HFFc6 (cell line): ENCODE results near the gene RFXANK. TPM values are rescaled to one million over a fixed set of nuclear protein-coding genes. Genes with fewer than 3 reads are reported as not detected.

Experiments
- DNase-seq: peaks from one replicate; pipeline ENCODE4 v3.0.0-alpha.2; 2018
- H3K27ac Mint-ChIP-seq: 2 replicates; pipeline ENCODE4 v1.8.0; 2020; ENCODE audit warnings: mild to moderate bottlenecking, mixed read lengths
- H3K27me3 Mint-ChIP-seq: 2 replicates; pipeline ENCODE4 v1.8.0; 2021; ENCODE audit warnings: mild to moderate bottlenecking, moderate library complexity, mixed read lengths; ENCODE audit not compliant: insufficient read depth
- H3K36me3 Mint-ChIP-seq: 2 replicates; pipeline ENCODE4 v1.8.0; 2021; ENCODE audit warnings: low read depth, mixed read lengths
- H3K4me1 Mint-ChIP-seq: 2 replicates; pipeline ENCODE4 v1.8.0; 2020; ENCODE audit warnings: low read depth, mixed read lengths
- H3K4me3 Mint-ChIP-seq: 2 replicates; pipeline ENCODE4 v1.8.0; 2020; ENCODE audit warnings: mild to moderate bottlenecking, moderate library complexity, mixed read lengths
- H3K9me3 Mint-ChIP-seq: 2 replicates; pipeline ENCODE4 v1.8.0; 2020; ENCODE audit warnings: mild to moderate bottlenecking, mixed read lengths
- CTCF ChIP-seq: fragments of 200-600 bp; sonication (generic); IDR thresholded peaks from 2 replicates; pipeline ENCODE4 v1.5.0; 2021; ENCODE audit warnings: antibody characterized with exemption, mild to moderate bottlenecking
- total RNA-seq, 6 experiments: library from RNA; stranded (reverse); fragmentation: NEBNext Ultra II Directional; extraction: Animal tissue kit (Norgen Biotek cat#: 25700); gene quantifications; 2 replicates in 1 of 6; 3 replicates in 5 of 6; pipeline ENCODE4 v1.2.3, GENCODE V29; 2021

The RFXANK gene
- total RNA-seq, 6 experiments from 2014 or later, result 63.7 to 84.6 (median 75.7) TPM

DNA sequence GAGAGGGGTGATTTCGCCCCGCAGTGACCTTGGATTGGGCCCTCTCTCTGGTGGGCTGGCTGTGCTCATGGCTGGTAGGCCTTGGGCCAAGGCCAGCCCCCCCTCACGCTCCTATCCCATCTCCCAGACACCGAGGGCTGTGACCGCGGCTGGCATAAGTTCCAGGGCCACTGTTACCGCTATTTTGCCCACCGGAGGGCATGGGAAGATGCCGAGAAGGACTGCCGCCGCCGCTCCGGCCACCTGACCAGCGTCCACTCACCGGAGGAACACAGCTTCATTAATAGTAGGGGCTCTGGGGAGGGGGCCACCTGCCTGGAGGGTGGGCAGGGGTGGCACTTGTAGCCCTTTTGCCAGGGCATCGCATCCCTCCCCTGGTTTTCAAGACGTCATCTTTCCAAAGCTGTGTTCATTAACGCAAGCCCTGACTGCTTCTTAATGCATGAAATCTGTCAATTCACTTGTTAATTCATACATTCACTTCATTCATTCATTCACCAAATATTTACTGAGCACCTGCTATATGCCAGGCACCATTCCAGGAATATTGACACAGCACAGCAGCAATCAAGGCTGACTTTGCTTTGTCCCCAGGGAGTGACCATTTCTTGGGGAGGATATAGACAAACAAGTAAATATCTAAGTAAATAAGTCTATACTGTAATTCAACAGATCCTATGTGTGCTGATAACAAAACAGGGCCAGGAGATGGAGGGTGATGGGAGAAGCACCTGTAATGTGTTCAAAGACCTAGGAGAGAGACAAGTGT lies 46.3 kb downstream of the RFXANK start:
- no peak overlapping the region for H3K4me3 Mint-ChIP-seq
- peaks cover 29% of the 10 kb centered on the region for H3K9me3 Mint-ChIP-seq
- peaks cover 12% of the 10 kb centered on the region for H3K27me3 Mint-ChIP-seq
- DNase-seq, result no peak
- H3K4me1 Mint-ChIP-seq, result no peaks in the 10 kb centered on the region
- H3K36me3 Mint-ChIP-seq, result 0 out of 2 replicates have a peak, but pooled peaks cover 6% of the 10 kb centered on the region
- TF ChIP-seq CTCF, result no peak
- no peak overlapping the region for H3K27ac Mint-ChIP-seq

DNA sequence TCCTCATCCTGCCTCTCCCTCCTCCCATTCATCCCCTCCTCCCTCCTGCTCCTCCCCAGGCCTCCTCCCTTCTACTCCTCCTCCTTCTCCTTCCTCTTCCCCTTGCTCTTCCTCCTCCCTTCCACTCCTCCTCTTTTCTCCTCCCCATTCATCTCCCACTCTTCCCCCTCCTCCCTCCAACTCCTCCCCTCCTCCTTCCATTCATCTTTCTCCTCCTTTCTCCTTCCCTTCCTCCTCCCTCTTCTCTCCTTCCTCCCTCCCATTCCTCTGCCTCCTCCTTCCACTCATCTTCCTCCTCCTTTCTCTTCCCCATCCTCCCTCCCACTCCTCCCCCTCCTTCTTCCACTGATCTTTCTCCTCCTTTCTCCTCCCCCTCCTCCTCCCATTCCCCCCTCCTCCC lies 47.6 kb downstream of the RFXANK start:
- no peak for TF ChIP-seq CTCF
- H3K9me3 Mint-ChIP-seq, result peaks cover 15% of the 10 kb centered on the region
- peaks cover 15% of the 10 kb centered on the region for H3K27me3 Mint-ChIP-seq
- no peak for DNase-seq
- no peak overlapping the region for H3K27ac Mint-ChIP-seq
- H3K36me3 Mint-ChIP-seq, result no peaks in the 10 kb centered on the region
- no peaks in the 10 kb centered on the region for H3K4me1 Mint-ChIP-seq
- H3K4me3 Mint-ChIP-seq, result no peak overlapping the region

DNA sequence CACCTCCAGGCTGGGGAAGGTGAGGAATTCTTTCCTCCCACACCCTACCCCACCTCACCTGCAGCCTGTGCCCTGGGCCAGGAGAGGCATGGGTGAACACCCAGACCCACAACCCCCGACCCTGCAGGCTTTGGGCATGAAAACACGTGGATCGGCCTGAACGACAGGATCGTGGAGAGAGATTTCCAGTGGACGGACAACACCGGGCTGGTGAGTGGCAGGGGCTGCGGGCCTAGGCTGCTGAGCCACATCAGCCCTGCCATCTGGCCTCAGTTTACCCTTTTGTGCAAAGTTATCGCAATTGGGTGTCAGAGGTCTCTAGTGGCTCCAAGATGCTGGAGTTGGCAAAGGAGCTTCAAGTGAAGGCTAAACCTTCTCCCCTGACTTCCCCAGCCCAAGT lies 48.4 kb downstream of the RFXANK start:
- no peak for TF ChIP-seq CTCF
- Mint-ChIP-seq H3K4me1 (no peaks in the 10 kb centered on the region), H3K27me3 (peaks cover 15% of the 10 kb centered on the region), H3K36me3 (no peaks in the 10 kb centered on the region), H3K4me3 (no peak overlapping the region), H3K9me3 (peaks cover 11% of the 10 kb centered on the region), H3K27ac (no peak overlapping the region)
- DNase-seq, result no peak

DNA sequence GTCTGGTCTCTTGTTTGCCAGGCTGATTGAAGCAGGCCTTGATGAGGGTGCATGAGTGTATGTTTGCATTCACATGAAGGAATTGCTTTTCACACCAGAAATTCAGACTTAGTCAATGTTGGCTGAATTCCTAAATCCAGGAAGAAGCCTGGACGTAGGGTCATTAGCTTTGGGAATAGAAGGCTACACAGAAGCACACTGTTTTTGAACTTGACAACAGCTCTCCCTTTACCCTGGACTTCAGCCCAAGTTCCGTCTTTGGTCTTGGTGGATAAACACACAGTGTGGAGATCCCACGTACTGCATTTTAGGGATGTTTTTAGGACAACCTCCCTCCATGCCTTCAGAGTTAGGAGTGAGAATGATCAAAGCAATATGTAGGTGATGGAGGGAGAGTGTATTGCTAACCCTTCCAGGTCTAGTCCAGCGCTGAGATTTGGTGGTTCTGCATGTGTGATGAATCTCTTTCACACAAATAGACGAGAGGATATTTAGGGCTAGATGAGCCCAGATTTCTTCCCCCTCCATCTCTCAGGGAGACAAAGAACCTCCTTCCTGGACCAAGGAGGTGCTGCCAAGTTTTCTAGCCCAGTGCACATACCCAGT lies 58.2 kb downstream of the RFXANK start:
- Mint-ChIP-seq H3K36me3 (no peaks in the 10 kb centered on the region), H3K27ac (no peak overlapping the region), H3K4me3 (no peak overlapping the region), H3K4me1 (no peaks in the 10 kb centered on the region), H3K27me3 (peaks cover 56% of the 10 kb centered on the region), H3K9me3 (no peaks in the 10 kb centered on the region)
- DNase-seq, result no peak
- TF ChIP-seq CTCF, result no peak

Other genes with a start within 250 kb of the RFXANK start
- gene SUGP2, start 158.7 kb upstream of the RFXANK start, total RNA-seq, result 10 to 100 TPM; 57.6 to 71.5 (median 61.8) TPM
- gene ARMC6, start 158.7 kb upstream of the RFXANK start, total RNA-seq, result 10 to 100 TPM; 30.2 to 41.7 (median 32.5) TPM
- gene SLC25A42, start 128.3 kb upstream of the RFXANK start, total RNA-seq, result 10 to 100 TPM in 3 of 6 experiments, 1 to 10 TPM in 3; 8.7 to 11.7 (median 9.9) TPM
- gene TMEM161A, start 53.8 kb upstream of the RFXANK start, total RNA-seq, result 10 to 100 TPM; 20.5 to 27.9 (median 25.4) TPM
- 1 to 10 TPM in 3 of 6 experiments, under 1 TPM in 3; 0.20 to 1.9 (median 0.82) TPM for gene MEF2B, start 22.0 kb upstream of the RFXANK start, total RNA-seq
- 10 to 100 TPM; 33.9 to 43.2 (median 38.6) TPM for gene BORCS8, start 106 bp upstream of the RFXANK start, total RNA-seq
- 10 to 100 TPM in 1 of 6 experiments, 1 to 10 TPM in 5; 6.5 to 12.8 (median 9.3) TPM for gene NR2C2AP, start 11.2 kb downstream of the RFXANK start, total RNA-seq
- not detected for gene NCAN, start 19.7 kb downstream of the RFXANK start, total RNA-seq
- under 1 TPM in 3 of 6 experiments, not detected in 3; 0.23 to 0.45 (median 0.28) TPM for gene TM6SF2, start 81.0 kb downstream of the RFXANK start, total RNA-seq
- gene SUGP1, start 128.3 kb downstream of the RFXANK start, total RNA-seq, result 10 to 100 TPM; 37.7 to 47.0 (median 44.4) TPM
- gene MAU2, start 128.6 kb downstream of the RFXANK start, total RNA-seq, result 10 to 100 TPM; 24.8 to 33.0 (median 29.4) TPM
- gene GATAD2A, start 213.4 kb downstream of the RFXANK start, total RNA-seq, result 100 to 1,000 TPM; 107 to 123 (median 112) TPM